B cell (primary cell): ENCODE results near the gene ECHDC3. TPM values are rescaled to one million over a fixed set of nuclear protein-coding genes. Genes with fewer than 3 reads are reported as not detected.

Experiments used
- ATAC-seq: fragments of 200-7000 bp; cut with Tn5 transposase; one replicate; pipeline ENCODE4 v1.10.0; 2021; ENCODE audit warnings: low read depth, mild to moderate bottlenecking, moderate number of reproducible peaks, moderate library complexity
- CTCF ChIA-PET: fragments of 350-600 bp; sonication (Branson Sonifier 250); formaldehyde crosslinking; loops from one replicate; lab custom pipeline; 2021; ENCODE audit warnings: antibody characterized with exemption, inconsistent platforms; lab: Charles Lee
- POLR2A ChIA-PET: fragments of 350-600 bp; sonication (Branson Sonifier 250); formaldehyde crosslinking; loops from one replicate; lab custom pipeline; 2021; ENCODE audit warnings: antibody characterized with exemption; lab: Charles Lee
- DNase-seq: peaks from one replicate; pipeline ENCODE4 v3.0.0; 2013
- H2AFZ ChIP-seq: 2 replicates; pipeline ENCODE4 v1.6.1; 2012; ENCODE audit warnings: mild to moderate bottlenecking, low read depth, low read length; ENCODE audit not compliant: insufficient read depth, poor library complexity, severe bottlenecking
- H3K27ac ChIP-seq, 2 donors: 1 replicate in 1 of 2; 2 replicates in 1 of 2; pipeline ENCODE4 v1.5.1; 2012 to 2013; ENCODE audit warnings: low read length in 2 of 2, mild to moderate bottlenecking in 2 of 2, moderate library complexity in 1 of 2
- H3K27me3 ChIP-seq, 4 experiments: fragments of 200-600 bp in 1 of 4; sonication (generic) in 1 of 4; replicated peaks in 1 of 4; 1 replicate in 2 of 4; 2 replicates in 2 of 4; pipeline versions ENCODE4 v1.6.1 to v1.7.0; 2013 to 2016; ENCODE audit warnings: low read length in 3 of 4, mild to moderate bottlenecking in 2 of 4, mixed read lengths in 1 of 4, moderate library complexity in 1 of 4; ENCODE audit not compliant: insufficient read depth in 4 of 4, control insufficient read depth in 3 of 4; ENCODE audit errors: control extremely low read depth in 1 of 4
- H3K36me3 ChIP-seq, 2 experiments: replicated peaks in 1 of 2; 1 replicate in 1 of 2; 2 replicates in 1 of 2; pipeline versions ENCODE4 v1.6.1 to v1.7.1; 2013; ENCODE audit warnings: low read length in 1 of 2; ENCODE audit not compliant: insufficient read depth in 2 of 2, control insufficient read depth in 1 of 2; ENCODE audit errors: control extremely low read depth in 1 of 2, extremely low read depth in 1 of 2
- H3K4me1 ChIP-seq, 2 donors: fragments of 200-600 bp in 1 of 2; sonication (generic) in 1 of 2; 1 replicate in 1 of 2; 2 replicates in 1 of 2; pipeline versions ENCODE4 v1.5.1 to v1.6.1; 2013 to 2017; ENCODE audit warnings: low read length in 2 of 2; ENCODE audit not compliant: control insufficient read depth in 2 of 2, insufficient read depth in 2 of 2
- H3K4me2 ChIP-seq: replicated peaks from 2 replicates; pipeline ENCODE3; 2012; ENCODE audit warnings: mild to moderate bottlenecking, low read depth, low read length; ENCODE audit not compliant: poor library complexity, severe bottlenecking
- H3K4me3 ChIP-seq, 5 experiments: fragments of 200-600 bp in 1 of 5; sonication (generic) in 1 of 5; 1 replicate in 3 of 5; 2 replicates in 2 of 5; pipeline versions ENCODE4 v1.5.1 to v1.7.0; 2011 to 2016; ENCODE audit warnings: low read length in 4 of 5, mild to moderate bottlenecking in 4 of 5, low read depth in 2 of 5, control low read depth in 1 of 5, moderate library complexity in 1 of 5; ENCODE audit not compliant: insufficient read depth in 1 of 5; ENCODE audit errors: control extremely low read depth in 1 of 5, extremely low read depth in 1 of 5
- H3K79me2 ChIP-seq: fragments of 200-600 bp; sonication (generic); one replicate; pipeline ENCODE4 v1.6.0; 2016; ENCODE audit warnings: low read length; ENCODE audit not compliant: control insufficient read depth, insufficient read depth
- H3K9ac ChIP-seq: fragments of 200-600 bp; sonication (generic); 2 replicates; pipeline ENCODE4 v1.6.1; 2017; ENCODE audit warnings: mild to moderate bottlenecking, low read length, moderate library complexity
- H3K9me3 ChIP-seq, 3 donors: one replicate each; pipeline versions ENCODE4 v1.6.1 to v1.7.1; 2013; ENCODE audit warnings: low read length in 2 of 3; ENCODE audit not compliant: control insufficient read depth in 2 of 3, insufficient read depth in 1 of 3; ENCODE audit errors: control extremely low read depth in 1 of 3
- H4K20me1 ChIP-seq: 2 replicates; pipeline ENCODE4 v1.6.0; 2012; ENCODE audit warnings: mild to moderate bottlenecking, low read length; ENCODE audit not compliant: insufficient read depth, control insufficient read depth, poor library complexity, severe bottlenecking
- H3K27ac Mint-ChIP-seq: one replicate; pipeline ENCODE4 v1.8.0; 2021; ENCODE audit warnings: mixed read lengths
- H3K27me3 Mint-ChIP-seq: one replicate; pipeline ENCODE4 v1.8.0; 2021; ENCODE audit warnings: mixed read lengths
- H3K4me1 Mint-ChIP-seq: one replicate; pipeline ENCODE4 v1.8.0; 2021; ENCODE audit warnings: mixed read lengths
- H3K4me3 Mint-ChIP-seq: one replicate; pipeline ENCODE4 v1.8.0; 2021; ENCODE audit warnings: mixed read lengths
- H3K9me3 Mint-ChIP-seq: one replicate; pipeline ENCODE4 v1.8.0; 2022; ENCODE audit warnings: mixed read lengths; ENCODE audit not compliant: insufficient read depth
- CTCF ChIP-seq: fragments of 200-600 bp; IDR thresholded peaks from one replicate; pipeline ENCODE4 v1.8.0; 2022; ENCODE audit warnings: antibody characterized with exemption, mild to moderate bottlenecking
- EZH2 ChIP-seq: IDR thresholded peaks from 2 replicates; pipeline ENCODE4 v1.6.1; 2012; ENCODE audit warnings: borderline replicate concordance, low read depth, mild to moderate bottlenecking, moderate library complexity, low read length; ENCODE audit not compliant: insufficient read depth, poor library complexity, severe bottlenecking
- WGBS: methylation state at CpG from one replicate; pipeline ENCODE4 v1.1.5; 2013; ENCODE audit warnings: missing lambda C conversion rate; ENCODE audit not compliant: insufficient coverage; 5-methylcytosine and 5-hydroxymethylcytosine counted together
- intact Hi-C: fragments of 100-400 bp; cut with micrococcal nuclease; formaldehyde crosslinking; loops from one replicate; pipeline ENCODE4 v1.10.0; 2022
- polyA plus RNA-seq: library from polyadenylated mRNA; depleted of rRNA; stranded (reverse); fragments of >200 nt; gene quantifications from 2 replicates; pipeline ENCODE4 v1.2.3, GENCODE V29; 2012
- total RNA-seq, 2 donors: library from RNA; stranded (reverse); fragments of 120-200 nt in 1 of 2; gene quantifications; 1 replicate in 1 of 2; 2 replicates in 1 of 2; pipeline versions ENCODE4 v1.2.3 to v1.2.4, GENCODE V29; 2013 to 2022

Gene ECHDC3
- total and polyA plus RNA-seq, 2 donors (not counting 1 experiment from before 2014, with no cell fraction given), result 3.9 to 9.6 TPM

DNA sequence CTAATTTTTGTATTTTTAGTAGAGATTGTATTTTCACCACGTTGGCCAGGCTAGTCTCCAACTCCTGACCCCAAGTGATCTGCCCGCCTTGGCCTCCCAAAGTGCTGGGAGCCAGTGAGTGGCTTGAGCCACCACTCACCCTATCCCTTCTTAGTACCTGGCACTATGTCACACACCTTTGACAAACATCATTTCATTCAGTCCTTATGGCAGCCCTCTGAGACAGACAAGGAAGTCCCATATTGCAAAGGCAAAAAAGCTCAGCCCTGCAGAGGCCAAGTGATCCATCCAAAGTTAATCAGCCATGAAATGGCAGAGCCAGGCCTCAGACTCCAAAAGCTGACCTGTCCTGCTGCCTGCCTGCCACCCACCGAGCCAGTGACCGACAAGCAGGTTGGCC, 39.9 kb upstream of the ECHDC3 start:
- H3K27me3 Mint-ChIP-seq, result no peaks in the 10 kb centered on the region

DNA sequence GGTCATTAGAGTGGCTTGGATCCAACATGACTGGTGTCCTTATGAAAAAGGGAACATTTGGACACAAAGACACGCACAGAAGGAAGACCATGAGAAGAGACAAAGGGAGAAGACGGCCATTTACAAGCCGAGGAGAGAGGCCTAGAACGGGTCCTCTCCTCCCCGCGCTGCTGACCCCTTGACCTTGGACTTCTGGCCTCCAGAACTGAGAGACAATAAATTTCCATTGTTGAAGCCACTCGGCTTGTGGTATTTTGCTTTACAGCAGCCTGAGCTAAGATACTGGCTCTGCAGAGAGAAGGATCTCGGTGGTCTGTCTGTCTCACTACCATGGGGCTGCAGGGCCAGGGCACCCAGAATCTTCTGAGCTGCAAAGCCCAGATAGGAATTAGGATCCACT, 38.1 kb upstream of the ECHDC3 start:
- no peak overlapping the region for H3K27ac ChIP-seq
- no peak for TF ChIP-seq CTCF
- no peak for TF ChIP-seq EZH2
- no peak for DNase-seq
- H3K4me3 Mint-ChIP-seq, result no peak overlapping the region
- H3K27me3 ChIP-seq, result no peaks in the 10 kb centered on the region
- H3K9me3 ChIP-seq, result no peaks in the 10 kb centered on the region
- H3K36me3 ChIP-seq, result no peaks in the 10 kb centered on the region
- H3K27me3 Mint-ChIP-seq, result no peaks in the 10 kb centered on the region
- peaks cover 14% of the 10 kb centered on the region for H3K79me2 ChIP-seq
- peaks cover 32% of the 10 kb centered on the region for H3K4me1 Mint-ChIP-seq
- H3K9ac ChIP-seq, result no peak overlapping the region
- H3K4me3 ChIP-seq, result no peak overlapping the region
- no peaks in the 10 kb centered on the region for H4K20me1 ChIP-seq
- no peak for ATAC-seq
- intact Hi-C loops, result no loop called here
- ChIA-PET CTCF (no interaction called here), POLR2A (no interaction called here)
- WGBS, result 89% methylated on average over 8 of the region's 8 CpGs
- no peaks in the 10 kb centered on the region for H3K9me3 Mint-ChIP-seq
- H3K4me2 ChIP-seq, result no peak overlapping the region
- H3K4me1 ChIP-seq, result peaks cover 16 to 26% of the 10 kb centered on the region in 2 donors
- H2AFZ ChIP-seq, result no peak overlapping the region
- H3K27ac Mint-ChIP-seq, result no peak overlapping the region

More for the DNA sequence above, 39.9 kb upstream of the ECHDC3 start:
- no peak overlapping the region for H3K27ac Mint-ChIP-seq
- no peaks in the 10 kb centered on the region for H3K27me3 ChIP-seq
- 92% methylated on average over 4 of the region's 4 CpGs for WGBS
- ATAC-seq (no peak), DNase-seq (no peak)
- H2AFZ ChIP-seq, result no peak overlapping the region
- H3K4me1 Mint-ChIP-seq, result peaks cover 41% of the 10 kb centered on the region
- no peak overlapping the region for H3K27ac ChIP-seq
- no peaks in the 10 kb centered on the region for H3K36me3 ChIP-seq
- TF ChIP-seq EZH2, result no peak
- TF ChIP-seq CTCF, result no peak
- ChIA-PET CTCF (no interaction called here), POLR2A (no interaction called here)
- intact Hi-C loops, result no loop called here
- H3K4me2 ChIP-seq, result no peak overlapping the region
- no peak overlapping the region for H3K9ac ChIP-seq
- no peaks in the 10 kb centered on the region for H3K9me3 Mint-ChIP-seq
- peaks cover 7% of the 10 kb centered on the region for H3K79me2 ChIP-seq
- peaks cover 32 to 45% of the 10 kb centered on the region in 2 donors for H3K4me1 ChIP-seq
- H3K9me3 ChIP-seq, result peaks cover 0 to 4% (median 0%) of the 10 kb centered on the region in 3 donors
- no peaks in the 10 kb centered on the region for H4K20me1 ChIP-seq
- H3K4me3 ChIP-seq, result no peak overlapping the region
- no peak overlapping the region for H3K4me3 Mint-ChIP-seq
